ENCODE results near the gene ZSWIM8. TPM values are rescaled to one million over a fixed set of nuclear protein-coding genes. Genes with fewer than 3 reads are reported as not detected.
"Not testable (repeated sequence)": the region's sequence is repeated elsewhere in the genome, so short reads cannot be mapped to it uniquely, and the experiment has no call there.

Gene ZSWIM8
- total RNA-seq, 1 donor from 2014 or later = 128 TPM

- intact Hi-C loops (cut with micrococcal nuclease) = no loop called here
These were observed 5.7 kb downstream of the ZSWIM8 start for GRCh38 chr10:73790886-73791625.

GRCh38 chr10:73791871-73792400 lies 6.5 kb downstream of the ZSWIM8 start:
- intact Hi-C loops (cut with micrococcal nuclease) = no loop called here

- intact Hi-C loops (cut with micrococcal nuclease) = no loop called here
These were observed 8.1 kb downstream of the ZSWIM8 start for GRCh38 chr10:73793456-73793855.

GRCh38 chr10:73795491-73795890 lies 10.1 kb downstream of the ZSWIM8 start:
- intact Hi-C loops (cut with micrococcal nuclease) = not testable (repeated sequence)

- intact Hi-C loops (cut with micrococcal nuclease) = not testable (repeated sequence)
These were observed 10.6 kb downstream of the ZSWIM8 start for GRCh38 chr10:73796035-73796434.

GRCh38 chr10:73796766-73797165 lies 11.4 kb downstream of the ZSWIM8 start:
- intact Hi-C loops (cut with micrococcal nuclease) = no loop called here

GRCh38 chr10:73797324-73798025 lies 12.1 kb downstream of the ZSWIM8 start:
- intact Hi-C loops (cut with micrococcal nuclease) = no loop called here

- intact Hi-C loops (cut with micrococcal nuclease) = no loop called here
These were observed 12.7 kb downstream of the ZSWIM8 start for GRCh38 chr10:73798087-73798486.

- intact Hi-C loops (cut with micrococcal nuclease) = no loop called here
These were observed 13.6 kb downstream of the ZSWIM8 start for GRCh38 chr10:73798927-73799560.

GRCh38 chr10:73799899-73800559 lies 14.6 kb downstream of the ZSWIM8 start:
- intact Hi-C loops (cut with micrococcal nuclease) = no loop called here

GRCh38 chr10:73800560-73801252 lies 15.3 kb downstream of the ZSWIM8 start:
- intact Hi-C loops (cut with micrococcal nuclease) = no loop called here

- intact Hi-C loops (cut with micrococcal nuclease) = no loop called here
These were observed 15.8 kb downstream of the ZSWIM8 start for GRCh38 chr10:73801253-73801590.

GRCh38 chr10:73802276-73802991 lies 17.0 kb downstream of the ZSWIM8 start:
- intact Hi-C loops (cut with micrococcal nuclease) = loop anchor here (1.0 kb wide), 1 partner anchor 8 kb away; no protein-coding TSS in a partner anchor

- intact Hi-C loops (cut with micrococcal nuclease) = no loop called here
These were observed 18.4 kb downstream of the ZSWIM8 start for GRCh38 chr10:73803680-73804286.

GRCh38 chr10:73806176-73806950 lies 21.0 kb downstream of the ZSWIM8 start:
- intact Hi-C loops (cut with micrococcal nuclease) = no loop called here

- intact Hi-C loops (cut with micrococcal nuclease) = no loop called here
These were observed 22.1 kb downstream of the ZSWIM8 start for GRCh38 chr10:73807471-73807870.

- intact Hi-C loops (cut with micrococcal nuclease) = no loop called here
These were observed 22.8 kb downstream of the ZSWIM8 start for GRCh38 chr10:73808021-73808815.

- intact Hi-C loops (cut with micrococcal nuclease) = no loop called here
These were observed 23.8 kb downstream of the ZSWIM8 start for GRCh38 chr10:73809061-73809818.
